Measurements from ENCODE around the gene SLCO3A1. TPM values are rescaled to one million over a fixed set of nuclear protein-coding genes. Genes with fewer than 3 reads are reported as not detected.

SLCO3A1 gene
- total RNA-seq, 1 experiment from 2014 or later = 10.1 TPM

- peak; percentile 81 for DNase-seq (ENCODE audit: unreplicated experiment)
- no peaks in the 10 kb centered on the region for H3K36me3 Mint-ChIP-seq (ENCODE audit: insufficient read depth, unreplicated experiment)
- TF ChIP-seq CTCF (IDR thresholded peaks at IDR 0.05; ENCODE audit: unreplicated experiment) = no peak
- H3K9me3 Mint-ChIP-seq (ENCODE audit: unreplicated experiment) = no peaks in the 10 kb centered on the region
- no TSS peak for BruUV-seq (replicated peaks)
- H3K27me3 Mint-ChIP-seq (ENCODE audit: insufficient read depth, unreplicated experiment) = no peaks in the 10 kb centered on the region
- no peak overlapping the region for H3K4me3 Mint-ChIP-seq (ENCODE audit: unreplicated experiment)
- H3K27ac Mint-ChIP-seq (ENCODE audit: low read depth, unreplicated experiment) = no peak overlapping the region
- H3K4me1 Mint-ChIP-seq (ENCODE audit: insufficient read depth, unreplicated experiment) = no peaks in the 10 kb centered on the region
- intact Hi-C loops (cut with micrococcal nuclease) = no loop called here
- ChIA-PET POLR2A (no interaction called here), CTCF (interaction anchor here (1.0 to 2.1 kb wide), 3 partner anchors 34 to 256 kb away, joined by 3 to 6 read pairs (median 5); no protein-coding TSS in a partner anchor)
Observed at GRCh38 chr15:91821458-91821857, 32.0 kb upstream of the SLCO3A1 start.

- peak; percentile 5 for DNase-seq (ENCODE audit: unreplicated experiment)
- no peaks in the 10 kb centered on the region for H3K36me3 Mint-ChIP-seq (ENCODE audit: insufficient read depth, unreplicated experiment)
- H3K9me3 Mint-ChIP-seq (ENCODE audit: unreplicated experiment) = no peaks in the 10 kb centered on the region
- no peak overlapping the region for H3K4me3 Mint-ChIP-seq (ENCODE audit: unreplicated experiment)
- BruUV-seq (replicated peaks) = no TSS peak
- TF ChIP-seq CTCF (IDR thresholded peaks at IDR 0.05; ENCODE audit: unreplicated experiment) = no peak
- H3K4me1 Mint-ChIP-seq (ENCODE audit: insufficient read depth, unreplicated experiment) = no peaks in the 10 kb centered on the region
- H3K27me3 Mint-ChIP-seq (ENCODE audit: insufficient read depth, unreplicated experiment) = no peaks in the 10 kb centered on the region
- ChIA-PET CTCF (interaction anchor here (1.0 kb wide), 1 partner anchor 253 kb away, joined by 3 read pairs; no protein-coding TSS in a partner anchor), POLR2A (no interaction called here)
- no peak overlapping the region for H3K27ac Mint-ChIP-seq (ENCODE audit: low read depth, unreplicated experiment)
- intact Hi-C loops (cut with micrococcal nuclease) = no loop called here
Observed at GRCh38 chr15:91824256-91824655, 29.3 kb upstream of the SLCO3A1 start.

GRCh38 chr15:91826443-91826842 lies 27.1 kb upstream of the SLCO3A1 start:
- no peaks in the 10 kb centered on the region for H3K9me3 Mint-ChIP-seq (ENCODE audit: unreplicated experiment)
- H3K36me3 Mint-ChIP-seq (ENCODE audit: insufficient read depth, unreplicated experiment) = no peaks in the 10 kb centered on the region
- DNase-seq (ENCODE audit: unreplicated experiment) = no peak
- H3K4me1 Mint-ChIP-seq (ENCODE audit: insufficient read depth, unreplicated experiment) = no peaks in the 10 kb centered on the region
- intact Hi-C loops (cut with micrococcal nuclease) = no loop called here
- H3K4me3 Mint-ChIP-seq (ENCODE audit: unreplicated experiment) = no peak overlapping the region
- H3K27ac Mint-ChIP-seq (ENCODE audit: low read depth, unreplicated experiment) = no peak overlapping the region
- no peak for TF ChIP-seq CTCF (IDR thresholded peaks at IDR 0.05; ENCODE audit: unreplicated experiment)
- BruUV-seq (replicated peaks) = no TSS peak
- ChIA-PET POLR2A (no interaction called here), CTCF (no interaction called here)
- no peaks in the 10 kb centered on the region for H3K27me3 Mint-ChIP-seq (ENCODE audit: insufficient read depth, unreplicated experiment)

GRCh38 chr15:91833056-91833455 lies 20.5 kb upstream of the SLCO3A1 start:
- H3K27me3 Mint-ChIP-seq (ENCODE audit: insufficient read depth, unreplicated experiment) = peaks cover 30% of the 10 kb centered on the region
- intact Hi-C loops (cut with micrococcal nuclease) = no loop called here
- no peaks in the 10 kb centered on the region for H3K9me3 Mint-ChIP-seq (ENCODE audit: unreplicated experiment)
- no peak overlapping the region for H3K27ac Mint-ChIP-seq (ENCODE audit: low read depth, unreplicated experiment)
- no peaks in the 10 kb centered on the region for H3K4me1 Mint-ChIP-seq (ENCODE audit: insufficient read depth, unreplicated experiment)
- H3K36me3 Mint-ChIP-seq (ENCODE audit: insufficient read depth, unreplicated experiment) = no peaks in the 10 kb centered on the region
- no peak for DNase-seq (ENCODE audit: unreplicated experiment)
- ChIA-PET POLR2A (no interaction called here), CTCF (no interaction called here)
- TF ChIP-seq CTCF (IDR thresholded peaks at IDR 0.05; ENCODE audit: unreplicated experiment) = no peak
- no peak overlapping the region for H3K4me3 Mint-ChIP-seq (ENCODE audit: unreplicated experiment)
- BruUV-seq (replicated peaks) = no TSS peak
